HepG2 (cell line): Measurements from ENCODE around the gene TPH1.

ENCODE experiments used
- EZH2 ChIP-seq: conservative IDR thresholded peaks from 2 replicates; pipeline ENCODE4 v1.6.1; 2012; ENCODE audit warnings: mild to moderate bottlenecking, low read depth, low read length, moderate library complexity
- POLR2AphosphoS5 ChIP-seq: IDR thresholded peaks from 2 replicates; pipeline ENCODE4 v1.6.1; 2012; ENCODE audit warnings: low read depth, low read length
- YEATS4 ChIP-seq: sonication (generic); formaldehyde crosslinking; IDR thresholded peaks from 2 replicates; pipeline ENCODE4 v1.4.0; 2020; ENCODE audit warnings: missing genetic modification reagents, borderline replicate concordance
- ZNF747 ChIP-seq: sonication (generic); formaldehyde crosslinking; IDR thresholded peaks from 2 replicates; pipeline ENCODE4 v1.8.1; 2023; ENCODE audit warnings: missing genetic modification reagents, mild to moderate bottlenecking, borderline replicate concordance

DNA sequence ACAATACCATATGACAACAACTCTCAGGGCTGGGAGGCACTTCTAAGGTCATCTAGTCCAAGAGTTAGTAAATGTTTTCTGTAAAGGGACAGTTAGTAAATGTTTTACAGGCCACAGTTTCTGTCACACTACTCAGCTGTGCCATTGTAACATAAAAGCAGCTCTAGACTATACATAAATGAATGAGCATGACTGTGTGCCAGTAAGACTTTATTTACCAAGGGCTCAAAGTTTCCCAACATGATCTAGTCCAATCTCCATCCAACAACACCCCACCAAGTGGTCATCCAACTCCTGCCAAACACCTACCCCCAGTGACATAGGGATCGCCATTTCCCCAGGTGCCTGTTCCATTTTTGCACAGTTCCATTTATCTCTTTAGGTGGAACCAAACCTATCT lies 45.3 kb downstream of the TPH1 start:
- TF ChIP-seq ZNF747 (no peak), YEATS4 (CRISPR knock-in tag) (no peak), EZH2 (no peak), POLR2AphosphoS5 (no peak)
